ENCODE data around the gene FUT7. TPM values are rescaled to one million over a fixed set of nuclear protein-coding genes. Genes with fewer than 3 reads are reported as not detected.

Gene FUT7
- total and polyA plus RNA-seq, 9 of the 15 experiments (the other 6 are each of a cell fraction or from before 2014, with no cell fraction given), result not detected

GRCh38 chr9:137064027-137064879 is 32.4 kb upstream of the FUT7 start (continued):
- TF ChIP-seq ZNF232 (CRISPR knock-in tag; IDR thresholded peaks at IDR 0.05) (no peak), SMC3 (conservative IDR thresholded peaks at IDR 0.05; ENCODE audit: insufficient read depth, low read depth, low read length) (peak; percentile 74), SREBF2 (CRISPR knock-in tag; IDR thresholded peaks at IDR 0.05) (no peak), MAZ (CRISPR knock-in tag; conservative IDR thresholded peaks at IDR 0.05 in 1 of 2, IDR thresholded peaks at IDR 0.05 in 1 of 2) (no peak), ZBTB49 (CRISPR knock-in tag; IDR thresholded peaks at IDR 0.05; ENCODE audit: borderline replicate concordance) (no peak), ADNP (tag; IDR thresholded peaks at IDR 0.05) (no peak), RBM15 (IDR thresholded peaks at IDR 0.05; ENCODE audit: insufficient read depth, low read length) (no peak), ETS2 (tag; IDR thresholded peaks at IDR 0.05; ENCODE audit: borderline replicate concordance, poor library complexity, severe bottlenecking) (no peak), XRCC5 (IDR thresholded peaks at IDR 0.05; ENCODE audit: low read depth, low read length) (peak; percentile 80; the same call in 1 of the 2 replicates), ZBTB43 (CRISPR knock-in tag; IDR thresholded peaks at IDR 0.05) (no peak), GTF2F1 (IDR thresholded peaks at IDR 0.05; ENCODE audit: low read depth, low read length) (no peak), SRSF9 (IDR thresholded peaks at IDR 0.05; ENCODE audit: borderline replicate concordance, low read depth, low read length) (no peak), ZNF408 (CRISPR knock-in tag; IDR thresholded peaks at IDR 0.05; ENCODE audit: low read depth) (no peak), SREBF1 (IDR thresholded peaks at IDR 0.05; ENCODE audit: borderline replicate concordance, low read depth, low read length) (no peak), YBX1 (IDR thresholded peaks at IDR 0.05) (no peak), TRIM24 (IDR thresholded peaks at IDR 0.05) (no peak), ZNF224 (CRISPR knock-in tag; IDR thresholded peaks at IDR 0.05) (no peak), NCOA1 (IDR thresholded peaks at IDR 0.05; ENCODE audit: low read depth) (no peak), NR1H2 (CRISPR knock-in tag; IDR thresholded peaks at IDR 0.05) (no peak), HNRNPLL (IDR thresholded peaks at IDR 0.05; ENCODE audit: low read depth, low read length, poor library complexity, severe bottlenecking) (no peak), RB1 (IDR thresholded peaks at IDR 0.05; ENCODE audit: low read depth) (peak; percentile 72; the same call in 1 of the 2 replicates), CAMTA2 (CRISPR knock-in tag; conservative IDR thresholded peaks at IDR 0.05) (no peak), GATAD2A (IDR thresholded peaks at IDR 0.05) (no peak), POLR2H (tag; IDR thresholded peaks at IDR 0.05; ENCODE audit: low read depth) (no peak), POLR2B (IDR thresholded peaks at IDR 0.05; ENCODE audit: low read depth, partially characterized antibody) (peak; percentile 32)
